ENCODE data around the gene KIAA0753.

DNA sequence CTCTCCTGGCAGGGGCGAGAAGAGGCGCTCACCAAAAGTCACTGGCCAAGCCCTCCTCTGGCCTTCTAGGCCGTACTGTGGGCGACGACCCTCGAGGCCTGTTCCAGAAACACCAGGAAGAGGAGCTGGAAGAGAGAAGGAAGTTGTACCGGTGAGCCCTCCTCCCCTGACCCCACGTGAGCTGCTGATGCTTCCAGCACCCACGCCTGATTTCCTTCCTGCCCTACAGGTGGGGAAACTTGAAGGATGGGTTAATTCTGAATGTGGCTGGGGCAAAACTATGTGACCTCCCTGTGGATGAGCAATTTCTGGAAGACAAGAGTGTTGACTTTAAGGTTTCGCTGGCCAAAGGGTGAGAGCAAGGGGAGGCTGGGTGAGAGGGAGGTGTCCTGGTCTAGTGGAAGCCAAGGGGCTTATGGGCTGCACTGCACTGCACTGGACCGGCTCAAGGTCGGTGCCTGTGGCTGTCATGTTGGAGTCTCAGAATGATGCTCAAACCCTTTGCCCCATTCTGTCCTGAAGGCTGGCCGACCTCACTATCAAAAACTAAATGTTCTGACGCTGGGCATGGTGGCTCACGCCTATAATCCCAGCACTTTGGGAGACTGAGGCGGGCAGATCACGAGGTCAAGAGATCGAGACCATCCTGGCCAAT is 17.2 kb upstream of the KIAA0753 start:
- TF ChIP-seq, protein P1, sequence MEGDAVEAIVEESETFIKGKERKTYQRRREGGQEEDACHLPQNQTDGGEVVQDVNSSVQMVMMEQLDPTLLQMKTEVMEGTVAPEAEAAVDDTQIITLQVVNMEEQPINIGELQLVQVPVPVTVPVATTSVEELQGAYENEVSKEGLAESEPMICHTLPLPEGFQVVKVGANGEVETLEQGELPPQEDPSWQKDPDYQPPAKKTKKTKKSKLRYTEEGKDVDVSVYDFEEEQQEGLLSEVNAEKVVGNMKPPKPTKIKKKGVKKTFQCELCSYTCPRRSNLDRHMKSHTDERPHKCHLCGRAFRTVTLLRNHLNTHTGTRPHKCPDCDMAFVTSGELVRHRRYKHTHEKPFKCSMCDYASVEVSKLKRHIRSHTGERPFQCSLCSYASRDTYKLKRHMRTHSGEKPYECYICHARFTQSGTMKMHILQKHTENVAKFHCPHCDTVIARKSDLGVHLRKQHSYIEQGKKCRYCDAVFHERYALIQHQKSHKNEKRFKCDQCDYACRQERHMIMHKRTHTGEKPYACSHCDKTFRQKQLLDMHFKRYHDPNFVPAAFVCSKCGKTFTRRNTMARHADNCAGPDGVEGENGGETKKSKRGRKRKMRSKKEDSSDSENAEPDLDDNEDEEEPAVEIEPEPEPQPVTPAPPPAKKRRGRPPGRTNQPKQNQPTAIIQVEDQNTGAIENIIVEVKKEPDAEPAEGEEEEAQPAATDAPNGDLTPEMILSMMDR (conservative IDR thresholded peaks at IDR 0.05; ENCODE audit: low read depth, low read length) = no peak
- no peak for TF ChIP-seq EZH2 (IDR thresholded peaks at IDR 0.05; ENCODE audit: low read length, unreplicated experiment)
